Right renal cortex interstitium (tissue), 3 donors: ENCODE measurements around the gene SHLD1. TPM values are rescaled to one million over a fixed set of nuclear protein-coding genes. Genes with fewer than 3 reads are reported as not detected.
A peak's percentile ranks its signal among the peaks of the same experiment; 100 is the strongest.
"Not testable (repeated sequence)": the region's sequence is repeated elsewhere in the genome, so short reads cannot be mapped to it uniquely, and the experiment has no call there.

Experiments
- DNase-seq, 3 donors: peaks; one replicate each; pipeline ENCODE4 v3.0.0-alpha.2; 2013; ENCODE audit warnings: low read depth in 3 of 3, low spot score in 2 of 3
- polyA plus RNA-seq, 3 donors: library from polyadenylated mRNA; unstranded; fragments of 120-200 nt; gene quantifications; one replicate each; pipeline ENCODE4 v1.2.1, GENCODE V29; 2013; ENCODE audit not compliant: insufficient read length in 3 of 3

SHLD1 gene
- polyA plus RNA-seq, 3 donors = 9.0 to 12.2 (median 10.4) TPM

DNA sequence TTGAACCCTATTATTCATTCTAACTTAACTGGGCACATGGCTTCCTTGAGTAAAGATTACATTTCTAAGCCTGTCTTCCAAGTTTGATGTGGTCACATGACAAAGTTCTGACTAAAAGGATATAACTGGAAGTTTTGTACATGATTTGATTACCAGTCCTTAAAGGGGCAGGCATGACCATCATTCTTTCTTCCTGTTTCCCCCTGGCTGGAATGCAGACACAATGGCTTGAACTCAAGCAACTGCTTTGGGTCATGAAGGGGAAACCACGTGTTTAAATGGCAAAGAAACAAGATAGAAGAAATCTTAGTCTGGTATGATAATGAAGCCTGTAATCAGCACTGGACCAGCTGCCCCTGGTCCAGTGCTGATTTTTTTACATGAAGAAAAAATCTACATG lies 15.6 kb upstream of the SHLD1 start:
- no peak for DNase-seq

DNA sequence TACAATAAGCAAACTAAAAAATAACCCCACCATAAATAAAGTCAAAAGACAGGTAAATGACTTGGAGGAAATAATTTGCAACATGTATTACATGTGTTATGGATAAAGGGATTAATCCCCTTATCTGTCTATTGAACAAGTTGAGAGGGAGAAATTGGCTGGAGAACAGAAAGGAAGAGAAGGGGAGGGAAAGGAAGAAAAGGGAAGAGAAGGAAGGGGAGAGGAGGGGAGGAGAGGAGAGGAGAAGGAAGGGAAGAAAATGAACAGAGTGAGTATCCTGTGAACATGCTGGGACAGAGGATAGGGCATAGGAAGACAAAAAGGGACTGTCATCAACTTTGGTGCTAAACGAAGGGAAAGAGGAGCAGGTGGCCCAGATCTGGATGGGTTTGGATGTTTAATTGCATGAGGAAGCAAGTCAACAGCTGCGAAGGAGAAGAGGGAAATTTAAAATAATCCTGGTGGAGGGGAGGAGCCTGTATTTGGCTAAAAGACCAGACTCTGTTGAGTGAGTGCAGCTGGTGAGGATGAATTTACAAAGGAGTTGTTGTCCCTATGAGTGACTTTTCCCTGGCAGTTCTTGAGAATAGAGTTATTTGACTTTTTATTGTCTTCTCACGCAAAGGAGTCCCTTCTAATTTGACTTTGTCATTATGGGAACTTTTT lies 14.2 kb upstream of the SHLD1 start:
- peak; percentile 44 to 65 (median 54) for DNase-seq

DNA sequence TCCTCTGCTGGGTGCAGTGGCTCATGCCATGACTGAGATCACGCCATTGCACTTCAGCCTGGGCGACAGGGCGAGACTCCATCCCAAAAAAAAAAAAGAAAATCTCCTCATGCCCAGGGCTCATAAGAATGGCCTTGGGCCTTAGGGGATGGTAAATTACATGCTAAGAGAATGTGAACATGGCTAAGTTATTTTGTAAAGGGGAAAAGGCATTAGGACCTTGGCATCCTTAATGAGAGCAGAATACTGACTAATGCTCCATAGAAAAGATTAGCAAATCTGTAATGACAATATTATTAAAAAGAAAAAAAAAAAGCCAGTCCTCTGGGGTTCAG lies 12.6 kb upstream of the SHLD1 start:
- no peak for DNase-seq

DNA sequence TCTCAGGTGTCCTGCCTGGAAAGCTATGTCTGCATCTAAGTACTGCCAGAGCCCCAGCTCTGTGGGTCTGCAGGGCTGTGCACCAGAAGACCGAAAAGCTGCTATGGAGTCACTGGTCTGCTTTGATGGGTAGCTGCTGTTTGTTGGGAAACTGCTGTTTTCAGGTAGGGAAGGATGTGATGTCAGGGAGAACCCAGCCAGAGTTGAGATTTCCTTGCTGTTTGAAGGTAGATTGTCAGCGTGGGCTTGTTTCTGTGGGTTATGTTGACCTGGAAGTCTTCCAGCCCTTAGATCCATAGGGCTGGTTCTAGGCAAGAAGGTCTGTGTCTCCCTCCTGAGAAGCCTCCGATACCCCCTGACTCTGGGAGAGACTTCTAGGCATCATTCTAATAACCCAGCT lies 12.2 kb upstream of the SHLD1 start:
- no peak for DNase-seq

DNA sequence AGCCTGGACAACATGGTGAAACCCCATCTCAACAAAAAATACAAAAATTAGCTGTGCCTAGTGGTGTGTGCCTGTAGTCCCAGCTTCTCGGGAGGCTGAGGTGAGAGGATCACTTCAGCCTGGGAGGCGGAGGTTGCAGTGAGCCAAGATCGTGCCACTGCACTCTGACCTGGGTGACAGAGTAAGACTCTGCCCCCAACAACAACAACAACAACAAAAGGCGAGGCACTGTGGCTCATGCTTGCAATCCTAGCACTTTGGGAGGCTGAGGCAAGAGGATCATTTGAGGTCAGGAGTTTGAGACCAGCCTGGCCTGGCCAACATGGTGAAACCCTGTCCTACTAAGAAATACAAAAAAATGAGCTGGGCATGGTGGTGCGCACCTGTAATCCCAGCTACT lies 9.6 kb upstream of the SHLD1 start:
- DNase-seq = not testable (repeated sequence)

DNA sequence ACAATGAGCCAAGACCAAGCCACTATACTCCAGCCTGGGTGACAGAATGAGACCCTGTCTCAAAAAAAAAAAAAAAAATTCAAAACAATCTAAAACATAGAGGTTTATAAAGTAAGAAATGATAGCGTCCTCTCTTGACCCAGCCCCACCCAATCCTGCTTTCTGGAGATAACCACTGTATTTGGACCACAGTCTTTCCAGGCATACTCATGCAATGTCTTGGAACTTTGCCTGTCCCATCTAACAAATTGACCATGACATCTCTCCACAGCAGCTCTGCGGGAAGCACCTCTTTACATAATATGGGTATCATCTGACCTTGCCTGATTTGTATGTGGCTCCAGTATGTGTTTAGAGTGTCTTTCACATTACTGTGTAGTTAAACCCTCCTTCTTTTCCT lies 9.1 kb upstream of the SHLD1 start:
- no peak for DNase-seq

DNA sequence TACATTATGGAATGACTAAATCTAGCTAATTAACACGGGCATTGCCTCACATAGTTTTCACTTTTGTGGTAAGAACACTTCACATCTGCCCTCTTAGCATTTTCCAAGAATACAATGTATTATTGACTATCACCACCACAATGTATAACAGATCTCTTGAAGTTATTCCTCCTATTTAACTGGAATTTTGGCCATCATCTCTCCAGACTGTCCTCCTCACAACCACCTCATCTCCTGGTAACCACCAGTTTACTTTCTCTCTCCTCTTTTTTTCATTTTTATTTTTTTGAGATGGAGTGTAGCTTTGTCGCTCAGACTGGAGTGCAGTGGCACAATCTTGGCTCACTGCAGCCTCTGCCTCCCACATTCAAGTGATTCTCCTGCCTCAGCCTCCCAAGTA lies 8.2 kb upstream of the SHLD1 start:
- DNase-seq = no peak

DNA sequence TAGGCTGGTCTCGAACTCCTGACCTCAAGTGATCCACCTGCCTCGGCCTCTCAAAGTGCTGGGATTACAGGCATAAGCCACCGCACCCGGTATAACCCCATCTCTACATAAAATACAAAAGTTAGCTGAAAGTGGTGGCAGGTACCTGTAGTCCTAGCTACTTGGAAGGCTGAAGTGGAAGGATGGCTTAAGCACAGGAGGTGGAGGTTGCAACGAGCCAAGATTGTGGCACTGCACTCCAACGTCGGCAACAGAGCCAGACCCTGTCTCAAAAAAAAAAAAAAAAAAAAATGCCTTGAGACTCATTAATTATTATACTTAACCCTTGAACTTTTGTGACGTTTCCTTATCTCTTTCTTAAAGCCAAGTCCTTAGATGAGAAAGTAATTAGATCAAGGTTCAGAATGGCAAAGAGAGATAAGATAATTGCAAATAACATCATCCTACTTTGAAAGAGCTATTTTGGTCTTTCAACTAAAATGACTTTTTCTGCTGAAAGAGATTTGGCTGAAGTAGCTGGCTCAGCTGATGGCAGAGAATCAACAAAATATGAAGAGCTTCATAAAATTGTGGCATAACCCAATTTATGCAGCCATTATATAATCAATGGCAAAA lies 4.7 kb upstream of the SHLD1 start:
- DNase-seq = no peak

DNA sequence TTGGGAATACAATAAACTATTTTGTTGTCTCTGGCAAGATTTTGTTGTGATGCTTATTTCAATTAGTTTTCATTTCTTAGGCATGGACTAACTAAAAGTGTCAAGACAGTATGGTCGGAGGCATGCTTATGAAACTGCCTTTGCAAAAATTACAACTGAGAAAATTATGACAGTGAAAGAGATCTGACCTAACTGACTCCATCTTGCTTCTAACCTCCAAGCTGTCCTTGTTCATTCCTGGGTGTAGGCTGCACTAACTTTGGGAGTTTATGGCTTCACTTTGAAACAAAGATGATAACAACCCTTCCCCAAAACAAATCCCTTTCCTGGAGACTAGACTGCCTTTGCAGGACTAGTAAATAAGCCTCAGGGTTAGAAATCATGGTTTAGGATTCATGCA lies 4.1 kb upstream of the SHLD1 start:
- no peak for DNase-seq

DNA sequence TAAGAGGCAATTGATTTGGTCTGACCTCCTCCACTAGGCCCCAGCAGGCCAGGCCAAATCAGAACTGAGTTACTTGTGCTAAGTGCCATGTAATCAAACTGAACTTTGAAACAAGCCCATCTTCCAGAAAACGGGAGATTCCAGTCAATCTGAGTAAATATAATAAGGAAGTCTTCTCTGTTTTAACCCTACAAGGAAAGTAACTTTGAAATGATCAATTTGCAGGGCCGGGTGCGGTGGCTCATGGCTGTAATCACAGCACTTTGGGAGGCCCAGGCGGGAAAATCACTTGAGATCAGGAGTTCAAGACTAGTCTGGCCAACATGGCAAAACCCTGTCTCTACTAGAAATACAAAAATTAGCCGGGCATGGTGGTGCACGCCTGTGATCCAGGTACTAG lies 2.0 kb upstream of the SHLD1 start:
- no peak for DNase-seq

DNA sequence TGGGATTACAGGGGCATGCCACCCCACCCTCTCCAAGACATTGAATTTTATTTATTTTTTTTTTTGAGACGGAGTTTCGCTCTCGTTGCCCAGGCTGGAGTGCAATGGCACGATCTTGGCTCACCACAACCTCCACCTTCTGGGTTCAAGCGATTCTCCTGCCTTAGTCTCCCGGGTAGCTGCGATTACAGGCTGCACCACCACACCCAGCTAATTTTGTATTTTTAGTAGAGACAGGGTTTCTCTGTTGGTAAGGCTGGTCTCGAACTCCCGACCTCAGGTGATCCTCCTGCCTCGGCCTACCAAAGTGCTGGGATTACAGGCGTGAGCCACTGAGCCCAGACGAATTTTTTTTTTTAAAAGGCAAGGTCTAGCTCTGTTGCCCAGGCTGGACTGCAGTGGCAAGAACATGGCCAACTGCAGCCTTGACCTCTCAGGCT lies 669 bp upstream of the SHLD1 start:
- DNase-seq = not testable (repeated sequence)

DNA sequence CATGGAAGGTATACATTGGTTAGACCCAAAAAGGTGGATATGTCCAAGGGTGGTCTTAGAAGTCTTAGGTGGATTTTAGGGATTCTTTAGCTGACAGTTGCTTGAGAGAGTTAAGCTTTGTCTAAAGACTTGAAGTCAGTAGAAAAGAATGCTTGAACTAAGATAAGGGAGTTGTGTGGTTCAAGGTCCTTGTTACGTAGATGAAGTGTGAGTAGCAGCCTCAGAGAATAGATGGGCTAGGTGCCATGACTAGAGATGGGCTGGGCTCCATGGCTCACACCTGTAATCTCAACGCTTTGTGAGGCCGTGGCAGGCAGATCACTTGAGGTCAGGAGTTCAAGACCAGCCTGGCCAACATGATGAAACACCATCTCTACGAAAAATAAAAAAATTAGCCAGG lies 1.7 kb downstream of the SHLD1 start:
- no peak for DNase-seq

DNA sequence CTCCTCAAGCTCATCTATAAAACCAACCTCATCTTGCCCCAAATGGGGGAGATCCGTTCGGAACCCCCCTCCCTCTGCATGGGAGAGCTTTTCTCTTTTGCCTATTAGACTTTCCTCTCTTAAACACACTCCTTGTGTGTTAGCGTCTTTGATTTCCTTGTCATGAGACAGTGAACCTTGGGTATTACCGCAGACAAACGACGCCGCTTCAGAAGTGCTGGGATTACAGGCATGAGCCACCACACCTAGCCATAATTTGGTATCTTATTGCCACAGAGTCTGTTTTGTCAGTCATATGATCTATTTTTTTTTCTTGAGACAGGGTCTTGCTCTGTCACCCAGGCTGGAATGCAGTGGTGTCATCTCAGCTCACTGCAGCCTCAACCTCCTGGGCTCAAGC lies 3.6 kb downstream of the SHLD1 start:
- no peak for DNase-seq

DNA sequence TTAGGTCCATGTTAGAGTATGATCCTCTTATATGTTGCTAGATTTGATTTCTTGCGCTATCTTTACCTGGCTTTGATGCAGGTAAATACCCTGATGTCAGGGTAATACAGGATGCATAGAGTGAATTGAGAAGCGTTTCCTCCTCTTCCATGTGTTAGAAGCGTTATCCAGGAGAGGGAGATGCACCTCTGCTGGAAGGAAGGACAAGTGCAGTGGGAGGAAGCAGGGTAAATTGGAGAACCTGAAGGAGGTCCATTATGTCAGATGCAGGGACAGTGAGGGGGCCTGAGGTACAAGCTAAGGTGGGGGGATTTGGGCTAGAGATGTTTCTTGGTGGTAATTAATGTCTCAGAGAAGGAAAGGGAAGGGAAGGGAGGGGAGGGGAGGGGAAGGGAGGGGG lies 7.7 kb downstream of the SHLD1 start:
- DNase-seq = no peak

DNA sequence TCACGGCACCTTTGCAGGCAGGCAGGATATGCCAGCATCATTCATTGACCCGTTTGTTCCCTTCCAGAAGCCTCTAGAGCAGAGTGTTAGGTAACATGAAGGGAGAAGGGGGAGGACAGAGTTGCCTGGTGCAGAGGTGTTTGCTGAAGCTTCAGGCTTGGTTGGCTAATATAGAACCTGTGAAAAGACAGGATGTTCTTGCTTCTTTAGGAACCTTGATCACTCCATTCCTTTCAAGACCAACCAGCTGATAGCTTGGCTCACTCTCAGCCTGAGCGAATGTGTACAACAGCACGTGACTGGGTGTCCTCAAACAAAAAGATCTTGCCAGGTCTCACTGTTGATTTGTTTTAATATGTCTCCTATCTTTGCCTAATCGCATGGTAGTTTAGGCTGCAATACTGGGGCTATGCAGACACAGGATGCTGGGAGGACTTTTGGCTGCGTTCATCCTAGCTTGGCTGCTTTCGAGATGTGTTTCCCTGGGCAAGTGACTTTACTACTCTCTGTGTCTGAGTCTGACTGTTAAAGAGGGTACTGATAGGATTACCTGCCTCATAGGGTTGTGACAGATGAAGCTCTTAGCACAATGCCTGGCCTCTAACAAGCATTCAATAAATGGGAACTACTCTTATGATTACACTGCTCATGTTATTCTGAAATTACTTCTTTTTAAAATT lies 16.0 kb downstream of the SHLD1 start:
- DNase-seq = no peak

DNA sequence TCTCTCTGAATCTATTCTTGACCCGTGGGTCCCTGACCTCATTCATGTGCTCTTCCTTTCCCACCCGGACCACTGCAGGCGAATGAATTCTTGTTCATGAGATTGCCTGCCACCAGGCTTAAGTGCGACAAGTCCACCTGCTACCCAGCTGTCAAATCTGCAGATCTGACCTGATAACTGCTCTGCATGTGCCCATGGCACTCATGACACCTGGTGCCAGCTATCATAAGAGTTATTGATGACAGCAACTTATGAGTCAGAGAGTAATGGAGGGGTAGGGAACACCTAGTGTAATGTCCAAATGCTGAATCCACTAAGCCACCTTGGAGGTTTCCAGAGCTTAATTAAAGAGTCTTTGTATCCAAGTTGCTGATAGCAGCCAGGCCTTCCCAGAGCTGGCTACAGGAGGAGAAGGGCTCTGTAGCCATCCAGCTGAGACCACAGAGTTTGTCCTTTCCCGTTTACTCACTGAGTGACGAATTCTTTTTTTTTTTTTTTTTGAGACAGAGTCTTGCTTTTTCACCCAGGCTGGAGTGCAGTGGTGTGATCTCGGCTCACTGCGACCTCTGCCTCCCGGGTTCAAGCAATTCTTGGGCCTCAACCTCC lies 17.4 kb downstream of the SHLD1 start:
- no peak for DNase-seq

DNA sequence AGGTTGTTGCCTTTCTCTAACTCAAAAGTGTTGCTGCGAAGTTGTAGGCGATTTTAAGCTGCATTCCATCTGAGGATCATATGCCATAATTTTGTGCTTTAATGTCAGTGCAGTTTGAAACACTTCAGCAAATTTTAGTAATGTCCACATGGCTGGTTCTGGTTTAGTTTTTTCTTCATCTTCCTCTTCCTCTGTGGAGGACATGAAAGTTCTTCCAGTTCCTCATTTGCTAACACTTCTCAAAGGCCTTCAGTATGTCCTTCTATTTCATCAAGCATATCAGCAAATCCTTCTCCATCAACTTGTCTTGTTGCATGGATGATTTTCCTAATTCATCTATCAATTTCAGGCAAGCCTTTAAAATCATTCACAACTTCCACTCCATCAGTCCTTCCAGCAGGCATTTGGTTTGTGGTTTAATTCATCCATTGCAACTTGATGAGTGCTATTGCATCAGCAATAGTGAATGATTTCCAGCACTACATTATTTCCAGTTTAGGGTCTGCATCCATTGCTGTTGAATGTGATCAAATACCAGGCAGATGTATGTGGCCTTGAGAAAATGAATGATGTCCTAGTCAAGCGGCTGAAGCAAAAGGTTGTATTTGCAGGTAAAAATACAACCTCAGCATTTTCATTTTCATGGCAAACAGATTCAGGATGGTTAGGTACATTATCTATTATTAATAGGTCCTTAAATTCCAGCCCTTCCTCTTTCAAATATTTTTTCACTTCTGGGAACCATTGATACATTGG lies 20.2 kb downstream of the SHLD1 start:
- no peak for DNase-seq

DNA sequence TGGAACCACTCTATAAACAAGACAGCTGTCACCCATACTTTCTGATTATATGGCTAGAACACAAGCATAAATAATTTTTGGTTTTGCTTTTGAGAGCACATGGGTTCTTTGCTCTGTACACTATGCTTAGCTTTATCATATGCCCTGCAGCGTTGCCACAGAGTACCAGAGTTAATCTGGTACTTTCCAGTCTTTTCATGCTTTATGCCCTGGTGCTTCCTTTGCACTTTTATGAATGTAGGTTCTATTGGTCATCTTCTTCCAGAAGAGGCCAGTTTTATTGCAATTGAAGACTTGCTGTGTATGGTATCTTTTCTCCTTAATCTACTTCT lies 20.8 kb downstream of the SHLD1 start:
- DNase-seq = no peak

DNA sequence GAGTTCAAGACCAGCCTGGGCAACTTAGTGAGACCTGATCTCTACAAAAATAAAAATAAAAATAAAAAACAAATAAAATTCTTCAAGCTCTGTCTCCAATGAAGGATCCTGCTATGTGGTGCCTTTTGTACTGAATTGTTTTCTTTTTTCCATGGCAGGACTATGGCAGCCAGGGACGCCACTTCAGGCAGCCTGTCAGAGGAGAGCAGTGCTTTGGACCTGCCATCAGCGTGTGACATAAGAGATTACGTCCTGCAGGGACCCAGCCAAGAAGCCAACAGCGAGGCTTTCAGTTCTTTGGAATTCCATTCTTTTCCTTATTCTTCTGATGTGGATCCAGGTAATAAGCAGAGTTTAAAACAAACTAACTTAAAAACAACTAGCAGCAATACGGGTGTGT lies 22.5 kb downstream of the SHLD1 start:
- DNase-seq = no peak

DNA sequence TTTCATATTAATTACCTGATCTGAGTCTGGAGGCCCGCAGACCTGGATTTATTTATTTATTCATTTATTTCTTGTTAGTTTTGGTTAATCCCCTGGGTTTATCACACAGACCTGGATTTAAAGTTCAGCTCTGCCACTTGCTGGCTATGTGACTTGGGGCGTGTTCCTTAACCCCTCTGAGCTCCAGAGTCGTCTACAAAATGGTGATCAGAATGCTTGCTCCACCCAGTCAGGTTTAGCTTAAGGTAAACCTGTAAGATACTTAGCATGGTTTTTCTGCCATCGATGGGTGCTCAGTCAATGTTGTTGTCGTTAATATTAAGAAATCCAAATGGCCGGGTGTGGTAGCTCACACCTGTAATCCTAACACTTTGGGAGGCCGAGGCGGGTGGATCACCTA lies 23.4 kb downstream of the SHLD1 start:
- no peak for DNase-seq

DNA sequence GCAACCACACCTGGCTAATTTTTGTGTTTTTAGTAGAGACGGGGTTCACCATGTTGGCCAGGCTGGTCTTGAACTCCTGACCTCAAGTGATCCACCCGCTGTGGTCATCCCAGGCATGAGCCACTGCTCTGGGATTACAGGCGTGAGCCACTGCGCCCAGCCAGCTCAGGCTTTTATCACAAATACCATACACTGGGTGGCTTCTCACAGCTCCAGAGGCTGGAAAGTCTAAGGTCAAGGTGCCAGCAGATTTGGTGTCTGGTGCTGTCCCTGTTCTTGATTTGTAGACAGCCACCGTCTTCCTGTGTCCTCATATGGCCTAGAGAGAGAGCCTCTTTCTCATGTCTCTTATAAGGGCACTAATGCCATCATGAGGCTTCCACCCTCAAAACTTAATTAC lies 25.9 kb downstream of the SHLD1 start:
- no peak for DNase-seq
